ENCODE results near the gene FDPS. TPM values are rescaled to one million over a fixed set of nuclear protein-coding genes. Genes with fewer than 3 reads are reported as not detected.

The FDPS gene
- total RNA-seq, 5 donors from 2014 or later (not counting 1 experiment from before 2014, with no cell fraction given): 66.7 to 100 (median 93.0) TPM

GRCh38 chr1:155320252-155320651 is 11.6 kb downstream of the FDPS start:
- Mint-ChIP-seq H3K9me3 (no peaks in the 10 kb centered on the region), H3K36me3 (peaks cover 5% of the 10 kb centered on the region), H3K27me3 (no peaks in the 10 kb centered on the region), H3K27ac (peak overlapping the region in 1 of 2 donors; percentile 25), H3K4me1 (peaks cover 26 to 32% (median 28%) of the 10 kb centered on the region in 3 donors), H3K4me3 (peak overlapping the region; percentile 68 to 89 (median 71))
- Histone ChIP-seq H3K4me3 (ENCODE audit: control insufficient read depth in 1 of 2, extremely low read depth in 1 of 2, low read length in 1 of 2) (peak overlapping the region; percentile 35 to 36), H3K4me1 (ENCODE audit: control insufficient read depth in 1 of 2, extremely low read depth in 1 of 2, insufficient read depth in 2 of 2, low read length in 2 of 2) (peaks cover 5 to 40% of the 10 kb centered on the region in 2 experiments), H3K27ac (ENCODE audit: low read length) (no peak overlapping the region), H3K36me3 (ENCODE audit: control insufficient read depth in 2 of 2, extremely low read depth in 1 of 2, insufficient read depth in 1 of 2, low read length in 1 of 2) (peaks cover 0 to 12% of the 10 kb centered on the region in 2 donors), H3K9me3 (no peaks in the 10 kb centered on the region), H3K27me3 (replicated peaks in 1 of 2; ENCODE audit: control insufficient read depth in 2 of 2, extremely low read depth in 1 of 2, insufficient read depth in 2 of 2, low read length in 1 of 2) (peaks cover 0 to 2% of the 10 kb centered on the region in 2 experiments)
- DNase-seq (no peak), ATAC-seq (replicated peaks in 1 of 4) (no peak)
- WGBS (ENCODE audit: insufficient coverage): 74% methylated on average over 11 of the region's 11 CpGs
- CTCF ChIA-PET: interaction anchor here (0.5 to 5.5 kb wide), 3 partner anchors 19 to 71 kb away, joined by 3 to 62 read pairs (median 3); no protein-coding TSS in a partner anchor
- POLR2A ChIA-PET: interaction anchor here in 1 of 2 donors (1.0 kb wide), 1 partner anchor 69 kb away, joined by 3 read pairs; no protein-coding TSS in a partner anchor

- Histone ChIP-seq H3K4me3 (ENCODE audit: control insufficient read depth in 1 of 2, extremely low read depth in 1 of 2, low read length in 1 of 2) (peak within 1 kb of the TSS; percentile 35 to 36), H3K36me3 (ENCODE audit: control insufficient read depth in 2 of 2, extremely low read depth in 1 of 2, insufficient read depth in 1 of 2, low read length in 1 of 2) (peaks cover 0 to 12% of the 10 kb centered on the region in 2 donors), H3K27ac (ENCODE audit: low read length) (no peak within 1 kb of the TSS), H3K9me3 (no peaks in the 10 kb centered on the region), H3K4me1 (ENCODE audit: control insufficient read depth in 1 of 2, extremely low read depth in 1 of 2, insufficient read depth in 2 of 2, low read length in 2 of 2) (peaks cover 5 to 45% of the 10 kb centered on the region in 2 experiments), H3K27me3 (replicated peaks in 1 of 2; ENCODE audit: control insufficient read depth in 2 of 2, extremely low read depth in 1 of 2, insufficient read depth in 2 of 2, low read length in 1 of 2) (peaks cover 0 to 2% of the 10 kb centered on the region in 2 experiments)
- ATAC-seq (replicated peaks in 1 of 4) (peak; percentile 14 to 43 (median 22)), DNase-seq (peak; percentile 47 to 78 (median 67))
- Mint-ChIP-seq H3K4me1 (peaks cover 30 to 37% (median 31%) of the 10 kb centered on the region in 3 donors), H3K27ac (peak within 1 kb of the TSS in 1 of 2 donors; percentile 25), H3K9me3 (no peaks in the 10 kb centered on the region), H3K36me3 (peaks cover 5% of the 10 kb centered on the region), H3K27me3 (no peaks in the 10 kb centered on the region), H3K4me3 (peak within 1 kb of the TSS; percentile 68 to 89 (median 71))
- POLR2A ChIA-PET: interaction anchor here in 1 of 2 donors (1.0 kb wide), 1 partner anchor 69 kb away, joined by 3 read pairs; no protein-coding TSS in a partner anchor
- CTCF ChIA-PET: interaction anchor here (0.5 to 5.5 kb wide), 4 partner anchors 61 to 73 kb away, joined by 3 to 62 read pairs (median 6); no protein-coding TSS in a partner anchor
- WGBS (ENCODE audit: insufficient coverage): 38% methylated on average over 25 of the region's 51 CpGs
Measured at GRCh38 chr1:155320661-155321617, 12.3 kb downstream of the FDPS start, which contains the start of gene RUSC1. RUSC1 (plus strand) TSS chr1:155320894; CDS start chr1:155321774, 880 bp downstream.

GRCh38 chr1:155321639-155322503 is 13.2 kb downstream of the FDPS start:
- Mint-ChIP-seq H3K27me3 (no peaks in the 10 kb centered on the region), H3K9me3 (no peaks in the 10 kb centered on the region), H3K4me1 (peaks cover 33 to 41% (median 34%) of the 10 kb centered on the region in 3 donors), H3K36me3 (peaks cover 5% of the 10 kb centered on the region), H3K27ac (no peak overlapping the region), H3K4me3 (peak overlapping the region; percentile 68 to 89 (median 68))
- Histone ChIP-seq H3K27ac (ENCODE audit: low read length) (no peak overlapping the region), H3K27me3 (replicated peaks in 1 of 2; ENCODE audit: control insufficient read depth in 2 of 2, extremely low read depth in 1 of 2, insufficient read depth in 2 of 2, low read length in 1 of 2) (peaks cover 0 to 2% of the 10 kb centered on the region in 2 experiments), H3K9me3 (no peaks in the 10 kb centered on the region), H3K36me3 (ENCODE audit: control insufficient read depth in 2 of 2, extremely low read depth in 1 of 2, insufficient read depth in 1 of 2, low read length in 1 of 2) (peaks cover 0 to 12% of the 10 kb centered on the region in 2 donors), H3K4me1 (ENCODE audit: control insufficient read depth in 1 of 2, extremely low read depth in 1 of 2, insufficient read depth in 2 of 2, low read length in 2 of 2) (peaks cover 5 to 45% of the 10 kb centered on the region in 2 experiments), H3K4me3 (ENCODE audit: control insufficient read depth in 1 of 2, extremely low read depth in 1 of 2, low read length in 1 of 2) (no peak overlapping the region)
- POLR2A ChIA-PET: interaction anchor here in 1 of 2 donors (0.7 kb wide), 1 partner anchor 22 kb away, joined by 4 read pairs; no protein-coding TSS in a partner anchor
- CTCF ChIA-PET: interaction anchor here (1.2 to 5.5 kb wide), 3 partner anchors 70 to 74 kb away, joined by 3 to 62 read pairs (median 9); no protein-coding TSS in a partner anchor
- 85% methylated on average over 23 of the region's 27 CpGs for WGBS (ENCODE audit: insufficient coverage)
- DNase-seq: no peak
- ATAC-seq (replicated peaks in 1 of 4): no peak

GRCh38 chr1:155322571-155322952 is 13.9 kb downstream of the FDPS start:
- Mint-ChIP-seq H3K27ac (peak overlapping the region in 1 of 2 donors; percentile 52), H3K9me3 (no peaks in the 10 kb centered on the region), H3K36me3 (peaks cover 5% of the 10 kb centered on the region), H3K27me3 (no peaks in the 10 kb centered on the region), H3K4me1 (peaks cover 33 to 41% (median 34%) of the 10 kb centered on the region in 3 donors), H3K4me3 (peak overlapping the region; percentile 68 to 89 (median 68))
- 24% methylated on average over 17 of the region's 28 CpGs for WGBS (ENCODE audit: insufficient coverage)
- Histone ChIP-seq H3K9me3 (no peaks in the 10 kb centered on the region), H3K36me3 (ENCODE audit: control insufficient read depth in 2 of 2, extremely low read depth in 1 of 2, insufficient read depth in 1 of 2, low read length in 1 of 2) (peaks cover 0 to 12% of the 10 kb centered on the region in 2 donors), H3K27ac (ENCODE audit: low read length) (no peak overlapping the region), H3K4me3 (ENCODE audit: control insufficient read depth in 1 of 2, extremely low read depth in 1 of 2, low read length in 1 of 2) (peak overlapping the region; percentile 48 to 95), H3K27me3 (replicated peaks in 1 of 2; ENCODE audit: control insufficient read depth in 2 of 2, extremely low read depth in 1 of 2, insufficient read depth in 2 of 2, low read length in 1 of 2) (peaks cover 0 to 2% of the 10 kb centered on the region in 2 experiments), H3K4me1 (ENCODE audit: control insufficient read depth in 1 of 2, extremely low read depth in 1 of 2, insufficient read depth in 2 of 2, low read length in 2 of 2) (peaks cover 5 to 45% of the 10 kb centered on the region in 2 experiments)
- ChIA-PET CTCF (interaction anchor here (1.8 to 5.5 kb wide), 3 partner anchors 44 to 73 kb away, joined by 9 to 62 read pairs (median 10); no protein-coding TSS in a partner anchor), POLR2A (interaction anchor here in 1 of 2 donors (0.7 kb wide), 1 partner anchor 23 kb away, joined by 4 read pairs; no protein-coding TSS in a partner anchor)
- DNase-seq (peak in 3 of 35 experiments; percentile 12 to 28 (median 14)), ATAC-seq (replicated peaks in 1 of 4) (no peak)

- H3K27me3 Mint-ChIP-seq: no peaks in the 10 kb centered on the region
- H3K27ac Mint-ChIP-seq: peak overlapping the region in 1 of 2 donors; percentile 11
- peak overlapping the region; percentile 80 to 89 (median 85) for H3K4me3 Mint-ChIP-seq
- Histone ChIP-seq H3K27ac (ENCODE audit: low read length) (peak overlapping the region; percentile 89), H3K27me3 (replicated peaks in 1 of 2; ENCODE audit: control insufficient read depth in 2 of 2, extremely low read depth in 1 of 2, insufficient read depth in 2 of 2, low read length in 1 of 2) (peaks cover 0 to 2% of the 10 kb centered on the region in 2 experiments), H3K36me3 (ENCODE audit: control insufficient read depth in 2 of 2, extremely low read depth in 1 of 2, insufficient read depth in 1 of 2, low read length in 1 of 2) (peaks cover 0 to 8% of the 10 kb centered on the region in 2 donors), H3K9me3 (no peaks in the 10 kb centered on the region), H3K4me1 (ENCODE audit: control insufficient read depth in 1 of 2, extremely low read depth in 1 of 2, insufficient read depth in 2 of 2, low read length in 2 of 2) (peaks cover 5 to 45% of the 10 kb centered on the region in 2 experiments), H3K4me3 (ENCODE audit: control insufficient read depth in 1 of 2, extremely low read depth in 1 of 2, low read length in 1 of 2) (peak overlapping the region; percentile 95 to 97)
- DNase-seq (peak; percentile 52 to 89 (median 79)), ATAC-seq (replicated peaks in 1 of 4) (peak; percentile 50 to 61 (median 59))
- CTCF ChIA-PET: interaction anchor here (0.5 to 5.5 kb wide), 14 partner anchors 15 to 891 kb away, joined by 3 to 62 read pairs (median 4); partner anchors contain the start of genes KRTCAP2 (in 2 of the 2), FDPS (in 1 of the 2) and SCAMP3 (in 1 of the 2)
- POLR2A ChIA-PET: no interaction called here
- H3K4me1 Mint-ChIP-seq: peaks cover 33 to 41% (median 34%) of the 10 kb centered on the region in 3 donors
- WGBS (ENCODE audit: insufficient coverage): 0% methylated on average over 36 of the region's 58 CpGs
- peaks cover 5% of the 10 kb centered on the region for H3K36me3 Mint-ChIP-seq
- H3K9me3 Mint-ChIP-seq: no peaks in the 10 kb centered on the region
Measured at GRCh38 chr1:155322953-155323728, 14.5 kb downstream of the FDPS start.

Data from T-cell (primary cell).